ENCODE results near the gene CGB2.
"Not testable (repeated sequence)": the region's sequence is repeated elsewhere in the genome, so short reads cannot be mapped to it uniquely, and the experiment has no call there.

Gene CGB2

DNA sequence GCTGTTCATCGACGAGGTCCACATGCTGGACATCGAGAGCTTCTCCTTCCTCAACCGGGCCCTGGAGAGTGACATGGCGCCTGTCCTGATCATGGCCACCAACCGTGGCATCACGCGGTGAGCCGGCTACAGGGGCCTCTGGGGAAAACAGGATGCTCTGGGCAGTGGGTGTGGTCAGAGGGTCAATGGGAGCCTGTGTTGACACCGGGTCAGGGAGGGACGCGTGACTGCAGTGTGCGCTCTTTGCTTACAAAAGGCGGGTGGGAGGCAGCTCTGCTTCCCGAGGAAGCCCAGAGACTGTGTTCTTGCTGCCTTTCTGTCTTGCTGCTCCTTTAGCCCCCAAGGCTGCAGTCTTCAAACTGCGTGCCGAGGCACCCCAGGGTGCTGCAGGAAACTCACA, 20.5 kb upstream of the CGB2 start:
- no peak for DNase-seq

DNA sequence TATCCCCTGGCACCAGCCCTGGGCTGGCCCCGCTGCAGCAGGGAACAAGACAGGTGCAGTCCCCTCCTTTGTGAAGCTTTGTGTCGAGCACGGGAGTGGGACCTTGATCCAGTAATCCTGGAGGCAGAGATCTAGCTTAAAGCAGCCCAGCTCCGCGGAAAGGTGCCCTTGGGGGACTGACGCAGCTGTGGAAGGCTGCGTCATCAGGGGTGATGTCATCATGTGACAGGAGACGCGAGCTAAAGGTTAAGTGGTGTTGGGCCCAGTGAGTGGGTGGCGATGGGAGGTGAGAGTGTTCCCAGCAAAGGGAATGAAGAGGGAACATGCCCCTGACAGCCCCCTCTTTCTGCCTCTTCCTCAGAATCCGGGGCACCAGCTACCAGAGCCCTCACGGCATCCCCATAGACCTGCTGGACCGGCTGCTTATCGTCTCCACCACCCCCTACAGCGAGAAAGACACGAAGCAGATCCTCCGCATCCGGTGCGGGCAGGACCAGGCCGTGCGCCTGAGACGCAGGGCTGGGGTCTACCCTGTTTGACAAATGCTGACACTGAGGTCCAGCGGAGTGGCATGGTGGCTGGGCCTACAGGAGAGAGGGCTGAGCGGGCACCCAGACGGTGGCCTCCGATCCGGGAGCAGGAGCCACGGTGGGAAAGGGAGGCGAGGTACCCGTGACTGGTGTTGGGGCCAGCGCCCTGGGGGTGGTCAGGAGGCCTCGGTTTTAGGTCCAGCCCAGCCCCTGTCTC, 17.4 kb upstream of the CGB2 start:
- DNase-seq: no peak

- DNase-seq: no peak
These were observed 16.8 kb upstream of the CGB2 start for GRCh38 chr19:49014870-49015255.

DNA sequence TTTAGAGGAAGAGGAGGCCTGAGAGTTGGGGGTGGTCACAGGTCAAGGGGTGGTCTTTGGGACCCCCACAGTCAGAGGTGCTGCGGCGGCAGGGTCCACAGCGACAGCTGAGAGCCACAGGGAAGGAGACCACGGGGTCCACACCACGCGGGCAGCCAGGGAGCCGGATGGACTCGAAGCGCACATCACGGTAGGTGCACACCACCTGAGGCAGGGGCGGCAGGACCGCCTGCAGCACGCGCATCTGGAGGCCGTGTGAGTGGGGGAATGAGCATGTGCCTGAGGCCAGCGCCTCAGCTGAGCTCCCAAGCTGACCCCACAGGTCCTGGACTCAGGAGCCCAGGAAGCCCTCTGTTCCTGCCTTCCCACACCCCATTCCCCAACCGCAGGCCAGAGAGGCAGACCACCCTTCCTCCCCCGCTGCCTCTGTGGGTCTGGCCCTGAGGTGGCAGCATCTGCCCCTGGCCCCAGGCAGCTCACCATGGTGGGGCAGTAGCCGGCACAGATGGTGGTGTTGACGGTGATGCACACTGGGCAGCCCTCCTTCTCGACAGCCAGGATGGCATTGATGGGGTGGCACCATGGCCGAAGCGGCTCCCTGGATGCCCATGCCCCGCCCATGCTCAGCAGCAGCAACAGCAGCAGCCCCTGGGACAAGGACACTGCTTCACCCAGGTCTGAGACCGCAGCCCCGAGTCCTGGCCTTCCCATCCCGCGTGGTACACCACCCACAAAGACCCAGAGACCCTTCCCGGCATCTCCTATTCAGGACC, 15.4 kb upstream of the CGB2 start:
- DNase-seq: no peak

GRCh38 chr19:49017041-49017665, 14.5 kb upstream of the CGB2 start, which contains the start of gene LHB:
TSS of gene LHB (minus strand) at chr19:49017091. CDS start at chr19:49017081, 10 bp downstream.
- DNase-seq: no peak

- DNase-seq: peak; percentile 56
These were observed 13.9 kb upstream of the CGB2 start for GRCh38 chr19:49017666-49018351.

DNA sequence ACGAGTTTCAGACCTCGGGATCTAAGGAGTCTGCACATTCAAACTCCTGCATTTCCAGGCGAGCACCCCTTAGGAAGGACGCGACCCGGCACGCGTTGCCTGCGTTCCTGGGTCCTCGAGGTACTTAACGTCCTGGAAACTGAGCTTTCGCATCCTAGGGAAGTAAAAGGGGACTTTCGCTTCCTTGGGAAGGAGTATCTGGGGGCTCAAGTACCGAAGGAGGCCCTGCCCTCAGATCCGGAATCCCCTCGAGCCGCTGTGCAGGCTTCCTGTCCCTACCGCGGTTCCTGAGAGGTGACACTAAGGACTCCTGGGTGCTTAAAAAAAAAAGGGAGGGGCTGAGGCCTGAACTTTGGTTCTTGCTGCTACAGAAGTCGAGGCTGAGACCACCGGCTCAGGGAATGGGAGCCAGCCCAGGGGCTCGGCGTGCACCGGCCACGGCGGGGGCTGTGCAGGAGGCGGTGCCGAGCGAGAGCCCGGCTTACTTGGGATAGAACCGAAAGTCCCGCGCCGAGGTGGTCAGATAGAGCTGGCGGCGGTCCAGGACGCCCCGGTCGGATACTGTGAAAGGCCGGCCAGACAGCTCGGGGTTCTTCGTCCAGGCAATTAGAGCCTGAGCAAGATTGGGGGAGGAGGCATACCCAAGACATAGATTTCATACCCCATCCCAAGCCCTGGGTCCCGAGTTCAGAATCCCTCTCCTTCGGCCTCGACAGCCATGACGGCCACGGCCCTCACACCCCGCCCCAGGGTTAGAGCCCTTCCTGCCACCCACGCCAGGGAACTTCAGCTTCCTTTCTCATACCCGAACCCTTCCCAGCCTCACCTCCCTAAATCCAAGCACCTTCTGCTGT, 13.1 kb upstream of the CGB2 start:
- not testable (repeated sequence) for DNase-seq

GRCh38 chr19:49019242-49019932, 12.3 kb upstream of the CGB2 start:
- DNase-seq: peak; percentile 52

GRCh38 chr19:49020342-49020741, 11.3 kb upstream of the CGB2 start:
- no peak for DNase-seq

GRCh38 chr19:49020931-49021895, 10.5 kb upstream of the CGB2 start:
- DNase-seq: no peak

GRCh38 chr19:49022116-49022515, 9.6 kb upstream of the CGB2 start:
- DNase-seq: no peak

- not testable (repeated sequence) for DNase-seq
These were observed 7.5 kb upstream of the CGB2 start, which contains the start of gene CGB3 for GRCh38 chr19:49024233-49024632. TSS of gene CGB3 (minus strand) at chr19:49024333. CDS start at chr19:49023971, 362 bp downstream.

DNA sequence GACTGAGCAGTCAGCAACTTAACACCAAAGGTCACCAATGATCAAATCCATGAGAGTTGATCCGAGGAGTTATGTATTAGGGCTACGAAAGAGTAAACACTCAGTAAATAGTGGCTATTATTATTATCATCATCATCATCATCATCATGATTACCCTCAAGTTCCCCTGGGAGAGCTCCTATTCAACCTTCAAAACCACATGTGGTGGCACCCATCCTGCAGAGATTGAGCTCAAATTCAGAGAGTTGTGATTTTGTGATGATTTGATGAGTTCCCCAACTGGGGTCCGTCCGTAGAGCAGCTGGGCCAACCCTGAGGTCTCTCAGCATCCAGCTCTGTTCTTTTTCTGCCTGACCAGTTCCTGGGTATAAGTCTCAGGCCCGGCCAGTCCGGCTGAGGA, 6.6 kb upstream of the CGB2 start:
- not testable (repeated sequence) for DNase-seq

GRCh38 chr19:49025599-49025998, 6.1 kb upstream of the CGB2 start:
- not testable (repeated sequence) for DNase-seq

- DNase-seq: not testable (repeated sequence)
These were observed 3.0 kb upstream of the CGB2 start for GRCh38 chr19:49028686-49029085.

DNA sequence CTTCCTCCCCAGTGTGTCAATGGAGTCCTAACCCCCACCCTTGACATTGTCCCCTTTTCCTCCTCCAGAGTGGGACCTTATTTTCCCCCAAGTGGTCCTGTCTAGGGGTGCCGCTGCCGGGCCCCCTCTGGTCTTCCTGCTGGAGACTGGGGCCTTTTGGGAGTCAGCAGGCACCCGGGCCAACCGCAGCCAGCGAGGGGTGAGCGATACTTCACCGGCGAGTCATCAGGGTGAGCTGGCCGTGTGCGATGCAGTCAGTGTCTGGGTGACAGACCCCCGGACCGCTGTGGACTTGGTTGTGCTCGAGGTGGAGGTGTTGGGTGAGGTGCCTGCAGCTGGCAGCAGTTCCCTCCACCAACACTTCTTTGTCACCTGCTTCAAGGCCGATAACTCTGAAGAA, 1.9 kb upstream of the CGB2 start:
- not testable (repeated sequence) for DNase-seq

GRCh38 chr19:49030323-49030722, 1.4 kb upstream of the CGB2 start:
- DNase-seq: not testable (repeated sequence)

DNA sequence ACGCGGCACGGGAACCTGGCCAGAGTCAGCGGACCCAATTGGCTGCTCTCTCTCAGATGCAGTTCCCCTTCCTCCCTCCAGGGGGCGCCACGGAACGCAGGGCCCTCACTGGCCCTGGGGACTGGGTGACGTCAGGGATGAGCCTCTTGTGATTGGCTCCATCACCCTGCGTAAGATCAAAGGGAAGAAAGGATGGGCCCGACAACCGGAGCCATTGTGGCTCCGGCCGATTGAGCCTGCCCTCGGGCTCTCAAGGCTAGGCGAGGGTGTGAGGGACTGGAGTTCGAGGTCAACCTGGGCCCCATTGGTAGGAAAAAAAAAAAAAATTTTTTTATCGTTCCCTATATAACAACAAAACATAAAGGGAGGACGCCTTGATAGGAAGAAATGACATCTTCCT, 5.1 kb downstream of the CGB2 start, which contains the start of gene CGB1:
CGB1 (minus strand) TSS at position 81 of the 400 bp plus-strand sequence. CDS start 184 bp downstream, outside the sequence.
- not testable (repeated sequence) for DNase-seq

- DNase-seq: not testable (repeated sequence)
These were observed 6.4 kb downstream of the CGB2 start for GRCh38 chr19:49038111-49038510.

Data from T-helper 9 cell (primary cell).